Raji (cell line): ENCODE data around the gene TSEN54.

Source experiments
- POLR2A ChIP-seq: IDR thresholded peaks from 2 replicates; pipeline ENCODE4 v1.6.1; 2011; ENCODE audit warnings: low read depth, low read length, control low read depth; ENCODE audit not compliant: insufficient read depth

Gene TSEN54

GRCh38 chr17:75557075-75557851 is 40.9 kb downstream of the TSEN54 start:
- no peak for TF ChIP-seq POLR2A

DNA sequence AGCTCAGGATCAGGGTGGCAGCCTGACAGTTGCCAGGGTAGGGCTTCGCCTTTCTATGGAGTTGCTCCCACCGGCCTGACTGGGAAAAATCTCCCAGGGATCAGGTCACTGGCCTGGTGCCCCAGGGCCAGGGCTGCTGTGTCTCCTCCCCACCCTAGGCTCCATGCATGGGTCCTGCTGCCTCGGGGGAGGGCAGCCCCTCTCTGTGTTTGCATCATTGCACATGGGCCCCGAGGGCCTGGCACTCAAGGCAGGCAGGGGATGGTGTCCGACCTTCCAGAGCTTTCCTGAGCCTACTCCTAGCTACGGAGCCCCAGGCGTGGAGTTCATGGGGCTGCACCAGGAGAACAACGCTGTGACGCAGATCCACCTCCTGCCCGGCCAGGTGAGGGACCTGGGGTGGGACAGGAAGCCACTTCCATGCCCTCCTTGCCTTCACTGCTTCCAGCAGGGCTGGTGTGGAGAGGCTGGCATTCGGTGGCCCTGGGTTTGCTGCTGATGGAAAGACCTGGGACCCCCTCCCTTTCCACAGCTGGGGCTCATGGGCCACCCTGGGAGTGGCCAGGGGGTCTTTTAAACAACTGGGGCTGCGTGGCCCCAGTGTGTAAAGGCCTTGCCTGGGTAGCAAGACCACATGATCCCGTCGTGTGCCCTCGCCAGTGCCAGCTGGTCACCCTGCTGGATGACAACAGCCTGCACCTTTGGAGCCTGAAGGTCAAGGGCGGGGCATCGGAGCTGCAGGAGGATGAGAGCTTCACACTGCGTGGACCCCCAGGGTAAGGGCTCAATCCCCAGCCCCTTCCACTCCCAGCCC is 41.7 kb downstream of the TSEN54 start:
- no peak for TF ChIP-seq POLR2A

- no peak for TF ChIP-seq POLR2A
These were observed 42.6 kb downstream of the TSEN54 start for GRCh38 chr17:75558666-75559530.

GRCh38 chr17:75559958-75560533 is 43.7 kb downstream of the TSEN54 start:
- TF ChIP-seq POLR2A, result no peak

- no peak for TF ChIP-seq POLR2A
These were observed 45.7 kb downstream of the TSEN54 start for GRCh38 chr17:75561927-75562603.

DNA sequence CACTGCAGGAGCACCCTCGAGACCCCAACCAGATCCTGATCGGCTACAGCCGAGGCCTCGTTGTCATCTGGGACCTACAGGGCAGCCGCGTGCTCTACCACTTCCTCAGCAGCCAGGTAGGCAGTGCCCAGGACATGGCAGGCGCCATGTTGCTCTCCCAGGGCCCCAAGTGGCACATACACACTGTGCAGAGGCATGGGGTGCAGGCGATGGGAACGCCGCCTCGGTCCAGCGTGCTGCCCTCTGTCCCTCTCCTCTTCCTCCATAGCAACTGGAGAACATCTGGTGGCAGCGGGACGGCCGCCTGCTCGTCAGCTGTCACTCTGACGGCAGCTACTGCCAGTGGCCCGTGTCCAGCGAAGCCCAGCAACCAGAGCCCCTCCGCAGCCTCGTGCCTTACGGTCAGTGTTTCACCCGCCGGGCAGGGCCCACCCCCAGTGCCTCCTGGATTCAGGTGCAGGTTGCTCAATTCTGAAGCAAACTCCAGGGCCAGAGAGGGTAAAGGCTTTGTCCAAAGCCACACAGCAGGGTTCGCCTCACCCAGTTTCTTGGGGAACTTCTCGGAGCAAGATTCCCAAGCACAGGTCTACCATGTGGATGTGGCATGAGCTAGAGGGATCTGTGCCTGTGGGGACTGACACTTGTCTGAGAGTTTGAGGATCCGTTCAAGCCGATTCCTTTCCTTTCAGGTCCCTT is 46.9 kb downstream of the TSEN54 start:
- no peak for TF ChIP-seq POLR2A

DNA sequence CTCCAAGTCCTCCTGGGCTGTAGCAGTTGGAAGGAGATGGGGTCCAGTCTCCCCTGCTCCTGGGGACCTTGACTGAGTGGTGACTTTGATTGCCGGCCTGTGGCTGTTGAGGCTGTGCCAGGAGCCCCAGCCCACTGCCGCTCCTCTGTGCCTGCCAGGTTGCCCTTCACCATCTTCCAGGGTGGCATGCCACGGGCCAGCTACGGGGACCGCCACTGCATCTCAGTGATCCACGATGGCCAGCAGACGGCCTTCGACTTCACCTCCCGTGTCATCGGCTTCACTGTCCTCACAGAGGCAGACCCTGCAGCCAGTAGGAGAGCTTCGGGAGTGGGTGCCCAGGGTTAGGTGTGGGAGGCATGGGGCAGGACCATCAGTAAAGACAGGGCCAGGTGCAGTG is 47.9 kb downstream of the TSEN54 start:
- no peak for TF ChIP-seq POLR2A

GRCh38 chr17:75565066-75565465 is 48.7 kb downstream of the TSEN54 start:
- TF ChIP-seq POLR2A, result no peak

DNA sequence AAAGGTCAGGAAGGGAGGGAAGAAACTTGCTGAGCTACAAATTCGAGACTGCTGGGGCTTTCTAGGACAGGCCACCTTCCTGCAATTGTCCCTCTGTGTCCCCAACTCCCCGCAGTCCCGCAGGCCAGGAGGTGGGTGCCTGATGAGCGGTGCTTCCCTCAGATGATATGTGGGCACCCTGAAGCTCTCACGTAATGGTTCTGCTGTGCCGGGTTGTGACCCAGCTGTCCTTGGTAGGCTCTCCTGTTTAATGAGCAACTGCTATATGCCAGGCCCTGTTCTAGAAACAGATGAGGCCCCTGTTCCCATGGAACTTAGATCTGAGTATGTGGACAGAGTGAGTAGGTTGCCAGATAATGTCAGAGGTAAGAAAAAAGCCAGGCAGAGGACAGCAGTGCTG is 49.3 kb downstream of the TSEN54 start:
- no peak for TF ChIP-seq POLR2A

- TF ChIP-seq POLR2A, result no peak
These were observed 50.1 kb downstream of the TSEN54 start for GRCh38 chr17:75566416-75566815.

DNA sequence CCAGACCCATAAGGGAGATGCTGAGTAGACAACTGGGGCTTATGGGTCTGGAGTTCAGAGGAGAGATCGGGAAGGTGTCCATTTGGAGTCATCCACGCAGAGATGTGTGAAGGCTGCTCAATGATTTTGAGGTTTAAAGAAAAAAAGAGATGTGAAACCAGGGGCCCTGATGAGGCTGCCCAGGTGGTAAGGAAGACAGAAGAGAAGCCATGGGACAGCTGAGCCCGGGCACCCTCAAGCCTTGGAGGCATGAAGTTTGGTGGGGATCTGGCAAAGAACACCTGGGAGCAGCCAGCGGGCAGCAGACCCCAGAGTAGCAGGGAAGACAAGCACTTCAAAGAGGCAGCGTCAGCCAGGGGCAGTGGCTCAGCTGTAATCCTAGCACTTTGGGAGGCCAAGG is 50.5 kb downstream of the TSEN54 start:
- TF ChIP-seq POLR2A, result no peak

- TF ChIP-seq POLR2A, result no peak
These were observed 52.3 kb downstream of the TSEN54 start for GRCh38 chr17:75568412-75569255.

- no peak for TF ChIP-seq POLR2A
These were observed 53.8 kb downstream of the TSEN54 start for GRCh38 chr17:75570034-75570676.

DNA sequence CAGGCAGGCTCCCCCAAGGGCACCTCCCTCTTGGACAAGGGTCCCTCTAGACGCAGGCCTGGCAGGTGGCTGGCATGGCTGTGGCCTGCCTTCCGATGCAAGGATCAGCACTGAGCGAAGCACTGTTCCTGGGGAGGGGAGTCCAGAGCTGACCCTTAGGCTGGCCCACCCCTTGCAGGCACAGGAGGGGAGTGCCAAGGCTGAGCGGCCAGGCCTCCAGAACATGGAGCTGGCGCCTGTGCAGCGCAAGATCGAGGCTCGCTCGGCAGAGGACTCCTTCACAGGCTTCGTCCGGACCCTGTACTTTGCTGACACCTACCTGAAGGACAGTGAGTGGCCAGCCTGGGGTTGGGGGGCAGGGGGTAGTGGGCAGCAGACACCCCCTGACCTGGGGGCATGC is 54.4 kb downstream of the TSEN54 start:
- no peak for TF ChIP-seq POLR2A
